ENCODE results near the gene DCAF12L2.
"Not testable (repeated sequence)": the region's sequence is repeated elsewhere in the genome, so short reads cannot be mapped to it uniquely, and the experiment has no call there.

Gene DCAF12L2

DNA sequence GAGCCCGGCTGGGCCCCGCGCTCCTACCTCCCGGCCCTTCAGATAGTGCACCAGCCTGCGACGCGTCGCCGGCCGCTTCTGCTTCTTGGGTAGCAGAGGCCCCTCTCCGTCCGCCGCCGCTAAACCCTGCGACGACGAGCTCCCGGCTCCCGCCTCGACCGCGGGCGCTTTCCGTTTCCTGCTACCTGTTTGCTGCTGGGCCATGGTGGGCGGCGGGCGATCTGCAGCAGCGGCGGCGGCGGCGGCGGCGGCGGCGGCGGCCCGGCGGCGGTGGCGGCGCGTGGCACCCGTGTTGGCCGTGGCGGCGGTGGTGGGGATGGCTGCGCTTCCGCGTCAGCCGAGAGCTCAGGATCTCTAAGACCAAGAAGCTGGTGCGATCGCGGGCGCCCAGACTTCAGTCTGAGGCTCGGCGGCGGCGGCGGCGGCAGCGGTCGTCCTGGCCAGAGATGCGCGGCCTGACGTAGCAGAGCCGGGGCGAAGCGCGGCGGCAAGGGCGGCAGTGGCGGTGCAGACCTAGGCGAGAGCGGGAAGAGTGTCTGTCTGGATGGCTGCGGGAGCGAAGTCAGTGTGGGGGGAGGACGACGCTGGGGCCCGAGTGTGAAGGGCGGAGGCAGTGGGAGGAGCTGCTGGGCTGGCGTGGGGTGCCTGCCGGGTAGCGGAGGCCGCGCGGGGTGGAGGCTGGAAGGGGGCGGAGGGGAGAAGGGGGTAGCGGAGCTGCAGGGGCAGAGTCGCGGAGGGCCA, at the start of gene DCAF12L2:
DCAF12L2 (minus strand) TSS at position 569 of the 741 bp plus-strand sequence; CDS start at position 204, 365 bp downstream.
- peak; percentile 2 for DNase-seq (ENCODE audit: low read depth)

DNA sequence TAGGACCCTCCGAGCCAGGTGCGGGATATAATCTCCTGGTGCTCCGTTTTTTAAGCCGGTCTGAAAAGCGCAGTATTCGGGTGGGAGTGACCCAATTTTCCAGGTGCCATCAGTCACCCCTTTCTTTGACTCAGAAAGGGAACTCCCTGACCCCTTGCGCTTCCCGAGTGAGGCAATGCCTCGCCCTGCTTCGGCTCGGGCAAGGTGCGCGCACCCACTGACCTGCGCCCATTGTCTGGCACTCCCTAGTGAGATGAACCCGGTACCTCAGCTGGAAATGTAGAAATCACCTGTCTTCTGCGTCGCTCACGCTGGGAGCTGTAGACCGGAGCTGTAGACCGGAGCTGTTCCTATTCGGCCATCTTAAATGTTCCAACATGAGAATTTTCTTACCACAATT, 24.8 kb upstream of the DCAF12L2 start:
- not testable (repeated sequence) for H3K4me3 ChIP-seq (ENCODE audit: low read length); DNase-seq (ENCODE audit: low read depth)

More for the DNA sequence above, at the start of gene DCAF12L2:
- H3K4me3 ChIP-seq (ENCODE audit: low read length): no peak within 1 kb of the TSS
- TF ChIP-seq, protein P1, sequence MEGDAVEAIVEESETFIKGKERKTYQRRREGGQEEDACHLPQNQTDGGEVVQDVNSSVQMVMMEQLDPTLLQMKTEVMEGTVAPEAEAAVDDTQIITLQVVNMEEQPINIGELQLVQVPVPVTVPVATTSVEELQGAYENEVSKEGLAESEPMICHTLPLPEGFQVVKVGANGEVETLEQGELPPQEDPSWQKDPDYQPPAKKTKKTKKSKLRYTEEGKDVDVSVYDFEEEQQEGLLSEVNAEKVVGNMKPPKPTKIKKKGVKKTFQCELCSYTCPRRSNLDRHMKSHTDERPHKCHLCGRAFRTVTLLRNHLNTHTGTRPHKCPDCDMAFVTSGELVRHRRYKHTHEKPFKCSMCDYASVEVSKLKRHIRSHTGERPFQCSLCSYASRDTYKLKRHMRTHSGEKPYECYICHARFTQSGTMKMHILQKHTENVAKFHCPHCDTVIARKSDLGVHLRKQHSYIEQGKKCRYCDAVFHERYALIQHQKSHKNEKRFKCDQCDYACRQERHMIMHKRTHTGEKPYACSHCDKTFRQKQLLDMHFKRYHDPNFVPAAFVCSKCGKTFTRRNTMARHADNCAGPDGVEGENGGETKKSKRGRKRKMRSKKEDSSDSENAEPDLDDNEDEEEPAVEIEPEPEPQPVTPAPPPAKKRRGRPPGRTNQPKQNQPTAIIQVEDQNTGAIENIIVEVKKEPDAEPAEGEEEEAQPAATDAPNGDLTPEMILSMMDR (IDR thresholded peaks at IDR 0.05; ENCODE audit: insufficient read depth, low read depth, low read length, missing control alignments): no peak

DNA sequence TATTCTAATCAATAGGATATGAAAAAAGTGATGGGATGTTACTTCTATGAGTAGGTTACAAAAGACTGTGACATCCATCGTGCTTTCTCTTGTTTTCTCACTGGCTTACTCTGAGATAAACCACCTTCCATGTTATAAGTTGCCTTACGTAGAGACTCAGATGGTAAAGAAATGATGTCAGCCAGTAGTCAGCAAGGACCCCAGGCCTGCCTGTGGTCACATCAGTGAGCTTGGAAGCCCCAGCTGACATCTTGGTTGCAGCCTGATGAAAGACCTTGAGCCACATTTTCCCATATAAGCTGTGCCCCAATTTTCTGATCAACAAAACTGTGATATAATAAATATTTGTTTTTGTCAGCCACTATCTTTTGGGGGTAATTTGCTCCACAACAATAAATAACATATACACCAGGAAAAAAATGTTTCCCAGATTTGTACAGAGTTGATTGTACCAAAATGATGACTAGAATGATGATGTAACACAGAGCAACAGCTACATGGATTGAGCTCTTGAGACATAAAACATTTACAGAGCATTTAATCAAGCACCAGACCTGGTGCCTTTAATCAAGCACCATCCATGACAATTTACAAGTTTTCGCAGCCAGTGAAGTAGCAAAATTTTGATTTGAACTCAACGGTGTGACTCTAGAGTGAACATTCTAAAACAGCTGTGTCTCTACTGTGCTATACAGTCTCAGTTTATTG, 11.2 kb upstream of the DCAF12L2 start:
- DNase-seq (ENCODE audit: low read depth): no peak
- H3K4me3 ChIP-seq (ENCODE audit: low read length): no peak overlapping the region
- TF ChIP-seq, protein P1 (IDR thresholded peaks at IDR 0.05; ENCODE audit: insufficient read depth, low read depth, low read length, missing control alignments): no peak

DNA sequence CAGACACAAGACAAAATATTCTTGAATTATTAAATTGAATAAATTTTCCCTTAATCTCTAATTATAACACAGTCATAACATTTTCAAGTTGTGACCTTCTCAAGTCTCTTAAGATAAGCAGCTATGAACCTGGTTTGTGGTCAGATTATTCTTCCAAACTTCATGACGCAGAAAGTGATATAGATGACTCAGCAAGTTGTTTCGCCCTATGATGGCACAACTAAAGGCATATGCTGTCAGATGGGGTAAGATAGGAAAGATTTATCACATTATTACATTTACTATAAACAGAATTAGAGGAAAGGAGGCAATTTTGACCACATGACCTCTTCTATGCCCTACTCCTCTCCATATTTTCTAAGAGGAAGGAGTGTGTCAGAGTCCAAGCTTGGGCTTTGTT, 4.6 kb upstream of the DCAF12L2 start:
- no peak overlapping the region for H3K4me3 ChIP-seq (ENCODE audit: low read length)
- no peak for DNase-seq (ENCODE audit: low read depth)

DNA sequence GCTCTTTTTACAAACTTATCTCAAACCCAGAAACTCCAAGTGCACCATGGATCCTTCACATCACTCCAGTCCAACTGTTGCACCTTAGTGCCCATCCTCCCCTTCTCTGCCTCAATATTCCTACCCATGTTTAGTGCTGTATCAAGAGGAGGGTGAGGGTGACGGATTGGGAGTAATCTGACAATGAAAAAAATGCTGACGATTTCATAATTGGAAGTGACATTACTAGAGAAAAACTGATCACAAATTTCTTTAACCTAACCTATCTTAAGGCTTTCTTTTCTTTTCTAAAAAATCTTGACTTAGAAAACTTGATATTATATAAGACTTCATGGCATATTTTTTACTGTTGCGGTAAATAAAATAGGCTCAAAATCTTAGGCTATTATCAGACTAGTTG, 1.5 kb upstream of the DCAF12L2 start:
- DNase-seq (ENCODE audit: low read depth): no peak
- H3K4me3 ChIP-seq (ENCODE audit: low read length): no peak overlapping the region
- TF ChIP-seq, protein P1 (IDR thresholded peaks at IDR 0.05; ENCODE audit: insufficient read depth, low read depth, low read length, missing control alignments): no peak

More for the DNA sequence above, 4.6 kb upstream of the DCAF12L2 start:
- TF ChIP-seq, protein P1 (IDR thresholded peaks at IDR 0.05; ENCODE audit: insufficient read depth, low read depth, low read length, missing control alignments): no peak

DNA sequence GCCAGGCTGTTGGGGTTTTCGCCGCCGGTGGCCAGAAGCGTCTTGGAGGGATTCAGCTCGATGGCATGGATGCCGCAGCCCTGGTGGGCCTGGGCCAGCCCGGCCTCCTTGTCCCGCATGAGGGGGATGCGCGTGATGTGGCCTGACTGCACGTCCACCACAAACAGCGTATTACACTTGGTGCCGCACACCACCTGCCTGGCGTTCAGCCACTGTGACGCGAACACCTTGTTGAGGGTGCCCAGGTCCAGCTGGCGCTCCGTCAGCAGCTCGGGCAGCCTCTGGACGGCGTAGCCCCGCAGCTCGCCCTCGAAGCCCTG, 728 bp downstream of the DCAF12L2 start:
- H3K4me3 ChIP-seq (ENCODE audit: low read length): no peak overlapping the region
- no peak for DNase-seq (ENCODE audit: low read depth)
- TF ChIP-seq, protein P1 (IDR thresholded peaks at IDR 0.05; ENCODE audit: insufficient read depth, low read depth, low read length, missing control alignments): no peak

DNA sequence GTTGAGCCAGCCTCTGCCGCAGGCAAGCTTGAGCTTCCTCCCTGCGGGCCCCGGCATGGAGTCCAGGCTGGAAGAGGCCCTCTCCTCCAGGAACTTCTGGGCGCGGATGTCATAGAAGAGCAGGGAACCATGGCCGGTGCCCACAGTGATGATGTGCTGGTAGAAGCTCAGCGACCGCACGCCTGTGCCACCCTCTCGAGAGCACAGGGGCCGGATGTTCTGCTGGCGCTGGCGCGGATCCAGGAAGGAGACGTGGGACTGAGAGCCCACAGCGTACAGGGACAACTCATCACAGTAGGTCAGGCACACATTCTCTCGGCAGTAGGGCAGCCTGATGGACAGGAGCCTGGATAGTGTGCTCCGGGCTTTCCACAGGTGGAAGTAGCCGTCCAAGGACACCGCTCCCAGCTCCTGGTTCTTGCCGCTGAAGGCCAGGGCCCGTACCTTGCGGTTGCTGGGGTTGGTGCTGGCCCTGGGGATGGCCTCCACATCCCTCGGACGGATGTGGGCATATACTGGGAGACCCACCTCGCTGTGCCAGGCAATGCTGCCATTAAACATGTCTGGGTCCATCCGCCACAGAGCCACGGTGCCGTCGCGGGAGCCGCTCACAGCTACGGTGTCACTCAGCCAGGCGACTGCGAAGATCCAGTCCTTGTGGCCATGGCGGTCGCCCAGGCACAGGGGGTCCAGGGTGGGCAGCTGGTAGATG, 1.2 kb downstream of the DCAF12L2 start:
- DNase-seq (ENCODE audit: low read depth): no peak
- no peak overlapping the region for H3K4me3 ChIP-seq (ENCODE audit: low read length)
- TF ChIP-seq, protein P1 (IDR thresholded peaks at IDR 0.05; ENCODE audit: insufficient read depth, low read depth, low read length, missing control alignments): no peak

Data from epithelial cell of esophagus (primary cell).